NCI-H1694 (cell line): ENCODE data around the gene ERC2.

Experiments used
- DNase-seq: peaks from one replicate; lab custom pipeline; 2025; lab: John Stamatoyannopoulos, UW

The ERC2 gene

DNA sequence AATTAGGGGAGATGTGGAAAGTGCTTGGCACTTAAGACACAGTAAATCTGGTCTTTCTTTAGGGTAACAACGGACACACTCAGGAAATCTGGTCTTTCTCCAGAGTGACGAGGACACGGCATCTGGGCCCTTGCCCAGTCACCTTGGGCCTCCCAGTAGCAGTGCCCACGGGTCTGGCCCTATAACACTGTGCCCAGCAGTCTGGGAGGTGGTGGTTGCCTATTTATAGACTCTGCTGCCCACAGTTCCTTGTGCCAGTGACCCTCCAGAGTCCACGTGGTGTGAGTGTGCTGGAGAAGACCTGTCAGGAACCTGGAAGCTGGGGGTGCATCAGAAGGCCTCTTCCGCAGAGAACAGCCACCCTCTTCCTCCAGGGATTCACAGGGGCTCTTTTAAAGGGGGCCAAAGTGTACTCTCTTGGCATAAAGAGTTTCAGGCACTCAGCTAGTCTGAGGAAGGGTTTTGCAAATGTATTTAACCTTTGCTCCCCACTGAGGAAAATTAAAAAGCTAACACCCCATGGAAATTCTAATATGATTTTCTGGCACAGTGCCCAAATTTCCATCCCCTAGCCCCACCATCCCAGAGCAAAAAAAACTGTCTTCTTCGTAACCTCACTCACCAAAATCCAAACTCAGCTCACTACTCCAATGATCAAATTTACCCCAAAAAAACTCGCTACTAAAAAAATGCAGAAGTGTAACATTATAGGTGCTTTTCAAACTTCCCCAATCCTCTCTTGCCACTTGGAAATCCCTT, 996.6 kb downstream of the ERC2 start:
- DNase-seq: no peak

DNA sequence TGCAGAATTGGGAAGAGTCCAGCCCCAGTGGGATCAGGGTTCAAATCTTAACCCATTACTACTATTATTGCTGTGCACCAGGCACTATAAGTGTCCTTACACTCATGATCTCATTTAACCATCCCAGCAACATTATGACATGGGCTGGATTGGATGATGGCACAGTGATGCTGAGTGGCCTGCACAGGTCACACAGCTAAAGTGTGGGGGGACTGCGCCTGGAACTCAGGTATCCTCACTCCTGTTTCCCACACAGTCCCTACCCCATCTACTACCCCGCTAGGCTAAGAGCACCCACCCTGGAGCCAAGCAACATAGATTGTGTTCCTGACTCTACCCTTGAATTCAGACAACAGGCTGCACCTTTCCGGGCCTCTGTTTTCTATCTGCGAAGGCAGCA, 997.2 kb downstream of the ERC2 start:
- DNase-seq: no peak

DNA sequence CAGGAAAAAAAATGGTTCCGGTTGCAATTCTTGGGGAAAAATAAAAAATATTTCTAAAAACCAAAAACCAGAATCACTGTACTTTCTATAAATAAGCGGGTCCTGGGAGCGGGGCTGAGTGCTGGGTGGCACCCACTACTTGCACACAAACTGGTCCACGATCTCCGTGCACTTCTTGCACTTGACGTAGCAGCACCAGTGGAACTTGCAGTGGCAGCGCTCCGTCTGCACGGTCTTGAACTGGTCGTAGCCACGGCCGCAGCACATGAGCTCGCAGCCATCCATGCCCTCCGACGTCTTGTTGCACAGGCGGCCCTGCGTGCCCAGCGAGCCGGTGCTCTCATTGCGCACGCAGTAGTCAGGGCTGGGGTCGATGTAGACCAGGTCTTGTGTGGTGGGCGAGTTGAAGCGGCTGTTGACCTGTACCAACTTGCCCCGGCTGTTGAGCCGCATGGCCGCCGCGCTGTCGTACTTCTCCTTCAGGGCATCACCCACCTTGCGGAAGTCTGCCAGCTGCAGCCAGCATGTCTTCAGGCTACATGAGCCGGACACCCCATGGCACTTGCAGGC, 998.2 kb downstream of the ERC2 start:
- no peak for DNase-seq

DNA sequence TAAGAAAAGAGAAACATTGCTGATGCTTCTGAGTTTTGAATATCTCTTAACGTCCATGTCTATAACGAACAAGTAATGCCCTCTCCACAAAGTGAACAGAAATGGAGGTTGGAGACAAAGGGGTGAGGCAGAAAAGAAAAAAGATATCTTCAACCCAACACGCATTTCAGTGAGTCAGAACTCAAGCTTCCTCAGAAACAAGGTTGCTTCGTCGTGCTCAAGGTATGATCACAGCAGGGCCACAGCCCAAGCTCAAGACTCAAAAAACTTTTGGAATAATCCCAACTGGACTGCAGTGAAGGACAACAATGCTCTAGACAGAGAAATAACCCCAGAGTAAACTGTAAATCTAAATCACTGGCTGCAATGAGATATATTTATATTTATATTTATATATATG, 1000.0 kb downstream of the ERC2 start:
- DNase-seq: no peak

DNA sequence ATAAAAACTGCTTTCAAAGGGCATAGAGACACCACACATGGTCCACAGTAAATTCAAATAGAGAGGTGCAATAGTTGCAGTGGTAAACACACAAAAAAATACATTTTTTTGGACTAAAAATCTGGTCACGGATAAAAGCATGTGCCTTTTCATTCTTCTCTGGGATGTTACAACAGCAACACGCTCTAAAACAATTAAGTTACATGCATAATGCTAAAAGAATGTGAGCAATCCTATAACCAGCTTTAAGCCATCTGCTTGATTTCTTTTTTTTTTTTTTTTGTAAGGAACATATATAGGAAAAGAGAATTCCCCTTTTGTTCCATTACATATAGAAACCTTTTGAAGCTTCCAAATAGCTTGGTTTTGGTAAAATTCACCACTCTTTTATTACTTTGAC, 1001.2 kb downstream of the ERC2 start:
- DNase-seq: no peak

DNA sequence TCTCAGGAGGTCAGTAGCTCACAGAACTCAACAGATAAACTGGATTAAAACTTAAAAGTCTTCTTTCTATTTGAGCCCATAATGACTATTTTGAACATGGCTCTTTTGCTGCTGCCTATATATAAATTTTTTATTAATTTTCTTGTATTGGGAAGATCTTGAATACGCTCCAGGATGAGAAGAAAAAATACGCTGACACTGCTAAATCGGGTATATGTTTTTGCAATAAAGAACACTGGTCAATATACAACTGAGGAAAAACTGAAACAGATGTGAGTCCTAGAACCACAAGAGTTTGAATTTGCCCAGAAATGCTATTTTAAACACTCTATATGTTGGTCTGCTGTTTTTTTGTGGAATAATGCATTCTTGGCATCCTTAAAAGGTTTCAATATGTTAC, 1001.7 kb downstream of the ERC2 start:
- DNase-seq: no peak

DNA sequence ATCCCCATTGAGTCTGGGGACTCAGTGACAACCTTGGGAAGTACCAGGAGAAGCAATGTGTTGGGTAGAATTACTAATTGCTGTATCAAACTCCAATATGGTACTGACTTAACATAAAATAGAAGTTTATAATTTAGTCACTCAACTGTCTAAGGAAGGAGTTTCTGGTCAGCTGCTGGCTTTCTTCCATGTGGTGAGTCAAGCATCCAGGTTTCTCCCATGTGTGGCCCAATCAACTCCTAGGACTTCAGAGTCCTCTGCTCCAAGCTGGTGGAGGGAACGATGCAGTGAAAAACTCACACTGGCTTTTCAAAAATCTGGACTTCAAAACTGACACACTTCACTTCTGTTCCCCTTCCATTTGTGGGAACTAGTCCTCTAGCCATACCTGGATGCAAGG, 1006.4 kb downstream of the ERC2 start:
- DNase-seq: no peak

DNA sequence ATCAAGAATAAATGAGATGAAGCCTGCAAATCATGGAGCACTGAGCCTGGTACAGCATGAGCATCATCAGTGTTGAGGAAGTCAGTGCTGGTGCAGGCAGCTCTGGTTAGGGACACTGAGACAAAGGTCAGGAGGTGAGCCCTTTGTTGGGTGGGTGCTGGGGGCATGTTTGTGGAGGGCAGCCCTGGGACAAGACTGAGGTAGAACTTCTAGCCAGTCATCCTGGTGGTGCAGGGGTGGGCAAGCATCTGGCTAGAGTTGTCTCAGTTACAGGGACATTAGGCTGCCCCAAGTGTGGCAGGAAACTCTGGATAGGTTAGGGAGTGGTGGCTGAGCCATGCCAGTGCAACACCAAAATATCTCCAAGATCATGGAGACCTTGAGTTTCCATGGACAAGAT, 1008.4 kb downstream of the ERC2 start:
- DNase-seq: no peak
